NCI-H2029 (cell line): ENCODE measurements around the gene ARHGEF7.

ENCODE experiments used
- DNase-seq: peaks from one replicate; lab custom pipeline; 2025; lab: John Stamatoyannopoulos, UW

ARHGEF7 gene

DNA sequence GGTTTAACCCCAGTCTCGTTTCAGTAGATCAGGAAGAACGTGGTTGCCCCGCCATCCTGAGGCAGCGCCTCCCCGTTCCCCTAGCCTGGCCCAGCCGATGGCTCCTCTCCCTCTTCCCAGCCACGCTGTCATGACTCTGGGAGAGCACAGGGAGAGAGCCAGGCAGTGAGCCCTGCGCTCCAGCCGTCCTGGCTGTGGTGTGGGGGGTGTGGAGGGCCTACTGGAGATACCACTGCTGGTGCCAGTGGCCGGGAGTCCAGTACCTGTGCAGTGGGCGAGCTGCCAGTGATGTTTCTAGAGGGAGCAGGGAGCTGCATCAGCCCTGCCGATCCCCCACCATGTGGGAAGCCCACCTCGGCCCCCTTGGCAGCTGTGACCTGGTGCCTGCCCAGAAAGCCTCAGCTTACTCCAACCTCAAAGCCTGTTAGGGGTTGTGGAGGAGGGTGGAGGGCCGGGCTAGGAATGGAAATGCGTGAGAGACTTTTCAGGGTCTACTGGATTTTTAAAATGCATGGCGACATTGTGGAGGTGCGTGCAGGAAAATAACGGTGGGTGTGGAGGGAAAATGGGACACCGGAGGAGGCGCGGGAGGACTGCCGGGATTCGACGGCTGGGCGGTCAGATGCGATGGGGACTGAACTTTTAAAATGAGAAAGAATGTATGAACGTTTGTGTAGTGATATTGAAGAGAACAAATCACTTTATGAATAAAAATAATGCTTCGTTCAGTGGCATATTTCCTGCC is 210.2 kb downstream of the ARHGEF7 start:
- no peak for DNase-seq

DNA sequence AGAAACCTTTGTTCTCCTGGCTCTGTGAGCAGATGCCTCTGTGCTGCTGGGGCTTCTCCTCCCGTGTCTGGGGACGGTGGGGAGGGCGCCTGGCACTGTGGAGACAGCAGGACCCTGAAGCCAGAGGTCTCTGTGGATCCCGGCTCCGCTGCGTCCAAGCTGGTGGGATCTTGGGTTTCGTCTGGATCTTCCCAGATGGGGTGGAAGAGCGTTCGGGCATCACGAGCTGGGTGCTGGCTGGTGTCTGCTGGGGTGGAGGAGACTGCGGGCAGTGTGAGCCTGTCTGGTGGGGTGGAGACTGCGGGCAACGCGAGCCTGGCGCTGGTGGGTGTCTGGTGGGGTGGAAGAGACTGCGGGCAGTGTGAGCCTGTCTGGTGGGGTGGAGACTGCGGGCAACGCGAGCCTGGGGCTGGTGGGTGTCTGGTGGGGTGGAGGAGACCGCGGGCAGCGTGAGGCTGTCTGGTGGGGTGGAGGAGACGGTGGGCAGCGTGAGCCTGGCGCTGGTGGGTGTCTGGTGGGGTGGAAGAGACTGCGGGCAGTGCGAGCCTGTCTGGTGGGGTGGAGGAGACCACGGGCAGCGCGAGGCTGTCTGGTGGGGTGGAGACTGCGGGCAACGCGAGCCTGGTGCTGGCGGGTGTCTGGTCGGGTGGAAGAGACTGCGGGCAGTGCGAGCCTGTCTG is 211.0 kb downstream of the ARHGEF7 start:
- no peak for DNase-seq

DNA sequence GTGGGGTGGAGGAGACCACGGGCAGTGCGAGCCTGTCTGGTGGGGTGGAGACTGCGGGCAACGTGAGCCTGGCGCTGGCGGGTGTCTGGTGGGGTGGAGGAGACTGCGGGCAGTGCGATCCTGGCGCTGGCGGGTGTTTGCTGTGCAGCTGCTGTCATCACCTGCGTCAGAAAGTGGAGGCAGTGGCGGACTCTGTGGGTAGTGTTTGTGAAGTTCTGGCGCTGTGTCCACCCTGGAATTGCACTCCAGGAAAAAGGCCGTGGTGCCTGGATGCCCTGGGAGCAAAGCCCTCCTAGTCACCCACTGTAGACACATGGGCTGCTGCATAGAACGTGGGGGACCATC is 211.5 kb downstream of the ARHGEF7 start:
- no peak for DNase-seq

DNA sequence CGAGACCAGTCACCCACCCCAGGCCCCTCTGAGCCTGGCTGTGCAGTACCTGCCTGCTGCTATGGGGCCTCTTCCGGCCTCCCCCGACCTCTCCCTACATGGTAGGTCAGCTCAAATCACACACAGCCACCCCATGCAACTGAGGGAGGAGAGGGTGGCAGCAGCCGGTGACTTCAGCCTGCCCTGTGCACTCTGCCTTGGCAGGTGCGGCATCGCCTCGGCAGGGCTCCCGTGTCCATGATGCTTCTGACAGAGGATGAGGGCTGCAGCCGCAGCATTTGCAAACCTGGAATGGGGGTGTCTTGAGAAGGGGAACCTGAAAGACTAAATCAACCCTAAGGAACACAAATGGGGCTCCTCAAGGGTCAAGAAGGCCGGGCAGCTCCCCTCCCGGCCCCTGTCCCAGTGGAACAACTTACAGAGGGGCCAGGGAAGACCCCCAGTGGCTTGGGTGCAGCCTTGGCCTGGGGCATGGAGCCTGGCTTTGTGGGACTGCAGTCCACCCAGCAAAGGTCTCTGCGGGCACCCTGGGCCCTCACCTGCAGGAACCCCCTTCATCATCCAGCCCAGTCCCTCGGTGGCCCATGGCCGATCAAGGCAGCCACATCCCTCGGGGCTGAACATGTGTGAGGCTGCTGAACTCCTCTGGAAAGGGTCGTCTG is 212.0 kb downstream of the ARHGEF7 start:
- no peak for DNase-seq

DNA sequence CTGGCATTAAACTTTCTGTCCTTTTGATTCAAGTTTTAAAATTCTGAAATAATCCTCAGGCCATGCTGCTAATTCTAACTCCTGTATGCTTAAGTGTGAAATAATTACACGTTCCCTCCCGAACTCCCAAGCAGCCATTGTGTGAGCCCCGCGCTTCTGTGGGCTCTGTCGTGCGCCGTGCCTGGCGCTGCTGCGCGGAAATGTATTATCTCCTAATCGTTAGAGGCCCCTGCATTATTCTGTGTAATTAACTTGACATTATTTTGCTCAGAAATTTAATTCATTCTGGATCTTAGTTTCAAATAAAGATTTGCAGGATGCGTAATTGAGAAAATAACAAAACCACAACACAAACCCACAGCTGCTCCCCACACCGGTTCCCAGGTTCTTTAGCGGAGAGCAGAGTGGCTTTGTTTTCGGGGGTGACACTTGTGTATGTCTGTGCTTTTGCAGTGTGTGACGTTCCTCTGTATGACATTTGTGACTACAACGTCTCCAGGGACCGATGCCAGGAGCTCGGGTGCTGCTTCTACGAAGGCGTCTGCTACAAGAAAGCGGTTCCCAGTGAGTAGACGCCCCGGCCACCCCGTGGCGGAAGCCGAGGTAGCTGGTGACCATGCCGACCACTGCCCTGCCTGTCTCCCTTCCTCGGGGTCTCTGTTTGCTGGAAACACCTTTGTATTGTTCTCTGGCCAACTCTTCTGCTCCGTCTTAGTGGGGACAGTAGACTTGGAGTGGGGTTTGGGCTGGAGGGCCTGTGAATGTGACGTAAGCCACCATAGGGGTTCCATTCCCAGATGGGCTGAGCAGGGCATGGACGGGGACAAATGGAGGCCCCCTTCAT is 212.8 kb downstream of the ARHGEF7 start:
- no peak for DNase-seq

DNA sequence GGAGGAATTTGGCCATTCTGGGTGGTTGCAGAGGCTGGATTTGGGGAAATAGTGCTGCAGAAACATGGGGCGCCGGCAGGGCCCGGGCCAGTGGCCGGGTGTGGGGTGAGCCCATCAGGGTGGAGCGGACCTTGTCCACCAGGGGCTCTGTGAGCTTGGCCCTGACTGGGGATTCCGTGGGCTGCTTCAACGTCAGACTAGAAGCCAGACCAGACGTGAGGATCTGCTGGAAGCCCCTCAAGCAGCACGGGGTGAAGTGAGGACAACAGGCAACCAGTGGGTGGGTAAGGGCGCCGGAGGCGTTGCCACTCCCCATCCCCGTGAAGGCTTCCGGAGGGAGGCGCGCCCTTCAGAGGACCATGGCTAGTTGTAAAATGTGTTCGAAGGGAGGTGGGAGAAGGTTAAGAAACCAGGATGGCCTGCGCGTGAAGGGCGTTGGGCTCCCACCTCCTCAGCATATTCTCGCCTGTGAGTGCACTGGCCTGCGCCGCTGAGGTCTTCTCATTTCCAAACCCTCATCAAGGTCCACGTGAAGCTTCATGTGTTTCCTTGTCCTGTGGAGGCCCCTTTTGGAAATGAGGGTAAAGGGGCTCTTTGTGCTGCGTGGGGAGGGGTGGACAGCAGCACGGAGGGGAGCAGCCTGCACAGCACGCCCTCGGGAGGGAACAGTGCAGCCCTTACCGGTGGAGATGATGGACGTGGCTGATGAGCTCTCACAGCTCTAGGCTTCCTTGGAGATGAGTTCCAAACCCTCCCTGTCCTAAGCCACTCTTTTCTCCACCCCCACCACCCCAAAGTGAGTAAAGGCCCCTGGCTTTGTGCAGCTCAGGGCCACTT is 213.7 kb downstream of the ARHGEF7 start:
- no peak for DNase-seq

DNA sequence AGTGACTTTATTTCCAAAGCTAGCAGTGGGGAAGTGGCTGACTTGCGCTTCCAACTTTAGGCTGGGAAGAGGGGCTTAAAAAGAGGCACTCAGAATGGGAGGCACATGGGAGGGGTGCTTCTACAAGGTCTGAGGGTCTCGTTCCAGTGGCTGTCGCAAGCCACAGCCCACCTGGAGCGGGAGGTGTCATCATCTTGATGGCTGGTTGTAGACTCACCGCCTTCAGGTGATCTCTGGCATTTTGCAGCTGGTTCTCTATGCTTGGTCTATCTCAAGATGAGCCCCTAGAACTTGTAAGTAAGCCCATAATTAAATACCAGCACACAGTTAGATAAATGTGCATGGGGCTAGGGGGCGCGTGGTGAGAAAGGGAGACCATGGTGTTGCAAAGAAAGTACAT is 214.5 kb downstream of the ARHGEF7 start:
- no peak for DNase-seq

DNA sequence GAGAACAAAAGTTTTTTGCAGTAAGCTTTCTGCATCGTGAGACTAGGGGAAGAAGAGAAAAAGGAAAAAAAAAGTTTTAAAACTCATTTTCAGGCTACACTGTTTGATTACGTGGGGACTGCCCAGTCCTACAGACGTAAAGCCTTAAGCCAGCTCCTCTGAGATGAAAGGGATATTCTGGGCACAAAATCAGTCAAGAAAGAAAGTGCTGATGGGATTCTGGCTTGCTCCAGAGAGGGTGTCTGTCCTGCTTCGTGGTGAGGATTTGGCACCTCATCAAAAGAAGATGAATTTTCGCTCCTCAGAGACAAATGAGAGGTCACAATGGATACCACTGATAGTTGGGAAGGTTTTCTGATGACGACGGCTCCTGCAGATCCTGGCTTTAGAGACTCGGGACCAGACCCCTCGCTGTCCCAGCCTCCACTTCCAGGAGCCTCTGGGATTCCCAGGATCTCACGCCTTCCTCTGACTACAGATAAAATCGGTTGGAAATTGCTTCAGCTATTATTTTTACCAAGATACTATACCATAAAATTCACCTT is 215.0 kb downstream of the ARHGEF7 start:
- no peak for DNase-seq

DNA sequence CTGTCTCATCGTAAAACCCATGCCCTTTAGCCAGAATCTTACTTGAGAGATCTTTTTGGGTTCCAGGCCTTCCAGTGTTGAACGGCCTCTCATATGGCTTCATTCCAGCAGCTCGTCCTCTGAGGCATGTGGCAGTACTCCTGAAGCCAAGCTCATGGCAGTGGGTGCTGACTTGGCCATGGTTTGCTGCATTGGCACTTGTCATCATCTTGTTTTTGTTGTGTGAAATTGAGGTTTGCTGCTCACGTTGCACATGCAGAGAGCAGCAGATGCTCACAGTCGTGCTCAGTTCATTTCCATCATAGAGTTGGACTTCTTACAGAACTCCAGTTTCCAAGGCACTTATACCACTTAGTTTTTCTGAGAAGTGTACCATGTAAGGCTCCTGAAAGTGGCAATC is 220.2 kb downstream of the ARHGEF7 start:
- no peak for DNase-seq

DNA sequence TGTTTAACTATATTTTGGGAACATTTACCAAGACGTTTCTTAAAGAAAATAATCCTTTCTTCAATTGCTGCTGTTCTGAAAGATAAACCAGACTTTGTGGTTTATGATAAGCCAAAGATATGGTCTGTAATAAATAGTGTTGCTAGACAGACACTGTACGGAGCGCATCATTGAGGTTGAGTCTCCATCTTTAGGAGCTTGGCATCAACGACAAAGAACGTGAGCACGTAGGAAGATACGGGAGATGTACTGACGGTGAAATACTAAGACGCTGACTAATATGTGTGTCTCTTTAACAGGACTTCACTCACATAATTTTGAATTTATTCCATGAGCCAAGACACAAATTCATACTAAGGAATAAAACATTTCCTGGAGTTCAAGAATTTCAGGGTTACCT is 221.6 kb downstream of the ARHGEF7 start:
- DNase-seq = no peak

DNA sequence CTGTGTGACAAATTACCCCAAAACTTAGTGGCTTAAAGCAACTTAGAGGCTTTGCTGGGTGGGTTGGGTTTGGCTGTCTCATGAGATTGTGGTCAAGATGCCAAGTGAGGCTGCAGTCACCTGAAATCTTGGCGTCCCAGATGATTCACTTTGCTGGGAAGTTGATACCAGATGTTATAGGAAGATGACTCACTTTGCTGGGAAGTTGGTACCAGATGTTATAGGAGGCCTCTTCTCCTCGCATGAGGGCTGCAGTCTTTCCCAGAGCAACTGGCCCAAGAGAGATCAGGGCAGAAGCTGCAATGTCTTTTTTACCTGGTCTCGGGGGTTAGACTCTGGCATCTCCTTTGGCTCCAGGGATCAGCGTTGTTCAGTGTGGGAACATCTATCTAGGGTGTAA is 222.1 kb downstream of the ARHGEF7 start:
- DNase-seq = no peak

DNA sequence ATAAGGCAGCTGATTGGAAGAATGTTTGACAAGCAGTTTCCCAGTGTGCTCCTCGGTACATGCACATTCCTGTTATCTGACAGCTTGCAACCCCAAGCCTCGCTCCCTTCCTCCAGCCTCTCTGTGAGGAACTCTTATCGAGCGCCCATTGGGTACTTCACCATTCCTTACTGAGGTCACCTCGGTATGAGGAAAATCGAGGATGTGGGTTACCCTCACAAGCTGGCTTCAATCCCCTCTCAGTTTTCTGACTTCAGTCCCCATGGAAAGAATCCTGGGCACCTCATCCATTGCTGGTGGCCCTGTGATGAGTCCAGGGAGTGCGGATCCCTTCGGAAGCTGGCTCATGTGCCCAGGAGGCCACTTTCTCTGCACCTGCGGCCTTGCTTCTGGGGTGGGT is 222.6 kb downstream of the ARHGEF7 start:
- no peak for DNase-seq

DNA sequence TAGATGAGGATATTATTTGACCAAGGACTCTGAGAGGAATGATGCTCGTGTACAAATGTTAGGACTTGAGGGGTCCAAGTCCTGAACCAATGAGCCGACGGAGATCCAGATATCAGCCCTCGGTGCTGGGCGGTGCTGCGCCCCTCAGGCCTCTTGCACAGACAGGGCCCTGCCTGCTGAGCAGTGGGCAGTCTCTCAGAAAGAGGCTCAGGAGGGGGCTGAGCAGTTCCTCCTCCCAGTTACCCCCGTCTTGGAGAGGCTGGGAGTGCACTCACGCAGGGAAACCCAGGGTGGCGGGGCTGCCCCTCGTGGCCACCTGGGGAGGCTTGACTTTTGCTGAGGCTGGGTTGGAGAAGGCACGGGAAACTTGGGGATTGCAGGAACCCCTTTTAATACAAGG is 223.7 kb downstream of the ARHGEF7 start:
- DNase-seq = no peak

DNA sequence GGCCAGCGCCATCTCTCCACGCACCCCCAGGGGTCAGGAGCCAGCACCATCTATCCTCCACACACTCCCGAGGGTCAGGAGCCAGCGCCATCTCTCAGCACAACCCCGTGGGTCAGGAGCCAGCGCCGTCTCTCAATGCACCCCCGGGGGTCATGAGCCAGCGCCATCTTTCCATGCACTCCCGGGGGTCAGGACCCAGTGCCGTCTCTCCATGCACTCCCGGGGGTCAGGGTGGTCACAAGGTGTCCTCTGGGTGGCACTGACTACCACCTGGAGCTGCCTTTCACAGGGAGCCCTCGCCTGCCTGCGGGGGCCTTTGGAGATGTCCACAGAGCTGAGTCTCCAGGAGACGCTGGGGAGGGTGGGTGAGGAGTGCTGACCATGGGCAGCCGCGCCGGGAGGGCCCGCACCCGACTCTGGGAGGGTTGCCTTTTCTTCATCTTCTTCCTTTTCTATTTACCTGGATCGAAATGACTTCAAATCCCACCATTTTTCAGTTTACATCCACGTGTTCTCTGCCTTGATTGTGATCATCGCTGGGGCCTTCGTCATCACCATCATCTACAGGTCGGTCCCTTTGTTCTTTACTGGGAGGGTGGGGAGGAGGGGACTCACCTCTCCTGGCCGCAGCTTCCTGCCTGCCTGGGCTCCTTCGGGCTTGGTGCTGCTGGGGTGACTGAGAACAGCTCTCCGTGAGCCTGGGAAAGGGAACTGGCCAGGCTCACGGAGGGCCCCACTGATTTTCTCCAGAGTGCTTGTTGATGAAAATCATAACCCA is 224.4 kb downstream of the ARHGEF7 start:
- DNase-seq = no peak

DNA sequence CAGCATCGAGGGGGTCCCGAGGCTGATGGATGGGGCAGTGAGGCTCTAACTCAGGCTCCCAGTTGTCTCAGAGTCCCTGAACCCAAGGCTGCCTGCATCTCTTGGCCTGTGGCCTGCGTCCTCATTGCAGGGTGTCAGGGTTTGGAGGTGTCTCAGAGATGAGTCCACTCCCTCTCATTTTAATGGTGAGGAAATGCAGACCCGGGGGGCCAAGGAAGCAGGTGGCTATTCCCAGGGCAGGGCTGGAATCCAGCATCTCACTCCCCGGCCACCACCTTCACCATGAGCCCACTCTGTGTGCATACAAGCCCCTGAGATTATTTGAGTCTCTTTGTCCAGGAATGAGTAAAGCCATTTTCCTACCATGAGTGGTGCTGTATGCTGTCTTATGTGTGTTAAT is 226.8 kb downstream of the ARHGEF7 start:
- DNase-seq = no peak

DNA sequence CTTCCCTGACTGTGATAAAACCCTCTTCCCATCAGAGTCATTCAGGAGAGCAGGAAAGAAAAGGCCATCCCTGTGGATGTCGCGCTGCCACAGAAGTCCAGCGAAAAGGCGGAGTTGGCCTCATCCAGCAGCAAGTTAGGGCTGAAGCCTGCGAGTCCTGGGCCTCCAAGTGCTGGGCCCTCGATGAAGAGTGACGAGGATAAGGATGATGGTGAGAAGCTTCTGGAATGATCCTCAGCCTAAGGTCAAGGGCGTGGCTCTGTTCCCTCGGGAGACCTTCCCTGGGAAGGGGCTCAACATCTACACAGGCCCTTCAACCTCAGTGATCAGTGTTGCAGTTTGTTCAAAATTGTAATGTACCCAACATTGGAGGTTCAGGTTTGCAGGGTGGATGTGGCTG is 227.6 kb downstream of the ARHGEF7 start:
- no peak for DNase-seq

DNA sequence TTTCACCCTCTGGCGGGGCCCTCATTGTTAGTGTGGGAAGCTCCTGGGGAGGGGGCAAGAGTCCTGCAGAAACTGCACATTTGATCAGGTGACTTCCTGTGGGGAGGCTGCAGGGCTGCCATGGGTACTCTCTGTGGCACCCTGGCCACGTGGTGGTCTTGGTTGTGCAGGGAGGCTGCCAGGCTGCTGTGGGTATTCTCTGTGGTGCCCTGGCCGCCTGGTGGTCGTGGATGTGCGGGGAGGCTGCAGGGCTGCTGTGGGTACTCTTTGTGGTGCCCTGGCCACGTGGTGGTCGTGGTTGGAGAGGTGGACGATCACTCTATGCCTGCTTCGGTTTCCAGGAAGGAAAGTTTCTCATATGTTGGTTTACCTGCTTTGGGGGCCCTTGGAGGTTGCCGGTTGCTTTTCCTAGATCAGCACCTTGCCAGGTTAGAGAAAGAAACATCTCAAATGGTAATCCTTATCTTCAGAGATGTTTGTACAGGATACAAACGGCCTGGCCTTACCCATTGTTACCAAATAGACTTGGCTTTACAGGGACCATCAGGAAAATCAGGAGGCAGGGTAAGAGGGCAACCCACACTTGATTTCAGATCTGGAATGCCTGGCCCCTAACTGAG is 228.2 kb downstream of the ARHGEF7 start:
- no peak for DNase-seq

DNA sequence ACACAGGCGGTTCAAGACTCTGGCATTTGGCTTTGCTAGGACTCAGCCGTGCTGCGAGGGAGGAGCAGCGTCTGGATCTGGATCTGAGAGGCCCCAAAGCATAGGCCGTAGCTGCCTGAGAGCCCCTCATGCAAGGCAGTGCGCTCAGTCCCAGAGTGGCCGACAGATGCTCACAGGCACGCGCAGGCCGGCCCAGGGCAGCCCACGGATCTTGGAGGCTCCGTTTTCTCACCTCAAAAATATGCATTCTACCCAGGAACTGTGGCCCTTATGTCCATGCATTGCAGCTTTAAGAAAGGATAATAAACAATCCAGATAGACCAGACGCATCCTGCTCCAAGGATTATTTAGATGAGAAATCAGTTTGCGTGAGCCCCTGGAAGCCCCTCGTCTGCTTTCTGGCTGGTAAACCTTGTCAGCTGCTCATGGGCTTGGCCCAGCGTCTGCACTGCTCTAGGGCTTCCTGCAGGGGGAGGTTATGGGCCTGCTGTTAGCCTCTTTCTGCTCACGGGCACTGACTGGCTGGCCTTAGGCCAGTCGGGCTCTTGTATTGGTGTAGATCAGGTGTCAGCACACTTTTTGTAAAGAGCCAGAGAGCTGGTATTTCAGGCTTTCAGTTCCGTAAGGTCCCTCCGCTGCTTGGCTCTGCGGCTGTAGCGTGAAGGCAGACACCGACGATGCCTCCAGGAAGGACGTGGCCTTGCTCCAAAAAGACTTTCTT is 229.5 kb downstream of the ARHGEF7 start:
- DNase-seq = peak; percentile 97

DNA sequence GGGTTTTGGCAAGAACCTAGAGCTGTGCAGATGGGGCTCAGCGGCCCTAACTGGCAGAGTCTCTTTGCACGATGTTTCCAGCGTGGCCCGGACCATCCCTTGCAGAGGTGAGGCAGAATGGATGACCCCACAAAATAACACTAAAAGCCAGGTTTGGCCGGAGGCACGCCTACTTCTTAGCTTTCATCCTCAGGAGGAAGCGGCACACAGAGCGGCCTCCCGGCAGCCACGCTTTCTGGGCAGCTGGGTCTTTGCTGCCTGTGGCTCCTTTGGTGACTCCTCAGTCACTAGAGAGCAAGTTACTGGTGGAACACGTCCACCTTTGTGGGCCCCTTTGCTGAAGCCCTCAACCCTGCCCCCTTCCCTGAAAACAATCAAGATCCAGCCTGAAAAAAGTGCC is 230.6 kb downstream of the ARHGEF7 start:
- DNase-seq = no peak
